ENCODE data around the gene PRPF40A. TPM values are rescaled to one million over a fixed set of nuclear protein-coding genes. Genes with fewer than 3 reads are reported as not detected.
"Not testable (repeated sequence)": the region's sequence is repeated elsewhere in the genome, so short reads cannot be mapped to it uniquely, and the experiment has no call there.

PRPF40A gene
- 105 and 109 TPM in 2 replicates for total RNA-seq
- polyA plus RNA-seq: 85.9 and 91.7 TPM in 2 replicates
- 65.9 and 68.0 TPM in 2 replicates for polyA plus RNA-seq (2012)
- polyA minus RNA-seq (ENCODE audit: low replicate concordance): 230 and 254 TPM in 2 replicates

GRCh38 chr2:152717228-152718075 lies at the start of gene PRPF40A:
Gene PRPF40A, minus strand, starts transcription at chr2:152717461. Its CDS starts 22 bp downstream, at chr2:152717439.
- no peaks in the 10 kb centered on the region for H3K36me3 ChIP-seq (ENCODE audit: control insufficient read depth, insufficient read depth, low read length)
- peak within 1 kb of the TSS; percentile 86 for H3K4me2 ChIP-seq (ENCODE audit: extremely low read depth, insufficient read depth, low read length)
- H2AFZ ChIP-seq (ENCODE audit: low read length): peak within 1 kb of the TSS; percentile 99
- H3K9me3 ChIP-seq (ENCODE audit: control insufficient read depth, insufficient read depth, low read depth, low read length): no peaks in the 10 kb centered on the region
- TF ChIP-seq EZH2 (IDR thresholded peaks at IDR 0.05; ENCODE audit: low read length, missing control alignments) (no peak), CTCF (conservative IDR thresholded peaks at IDR 0.05 in 1 of 2, IDR thresholded peaks at IDR 0.05 in 1 of 2; ENCODE audit: low read depth in 1 of 2, low read length in 2 of 2) (no peak)
- no peaks in the 10 kb centered on the region for H4K20me1 ChIP-seq (ENCODE audit: control insufficient read depth, extremely low read depth, insufficient read depth, low read length)
- no peaks in the 10 kb centered on the region for H3K4me1 ChIP-seq (ENCODE audit: control insufficient read depth, extremely low read depth, insufficient read depth, low read length)
- peaks cover 78% of the 10 kb centered on the region for H3K79me2 ChIP-seq (ENCODE audit: control insufficient read depth, insufficient read depth, low read length)
- no peaks in the 10 kb centered on the region for H3K27me3 ChIP-seq (ENCODE audit: control insufficient read depth, insufficient read depth, low read length)
- peak; percentile 97 to 99 for DNase-seq (ENCODE audit: low read depth in 2 of 2)
- peak within 1 kb of the TSS; percentile 99 for H3K27ac ChIP-seq (ENCODE audit: insufficient read depth, low read length)
- H3K9ac ChIP-seq (ENCODE audit: insufficient read depth, low read length): peak within 1 kb of the TSS; percentile 97
- H3K4me3 ChIP-seq (replicated peaks in 1 of 4; ENCODE audit: control extremely low read depth in 1 of 4, insufficient read depth in 1 of 4, low read depth in 3 of 4, low read length in 4 of 4): peak within 1 kb of the TSS; percentile 92 to 99 (median 95)

GRCh38 chr2:152766928-152767327 lies 49.7 kb upstream of the PRPF40A start:
- Histone ChIP-seq H3K4me1 (ENCODE audit: control insufficient read depth, extremely low read depth, insufficient read depth, low read length) (peaks cover 5% of the 10 kb centered on the region), H3K27me3 (ENCODE audit: control insufficient read depth, insufficient read depth, low read length) (no peaks in the 10 kb centered on the region), H3K4me2 (ENCODE audit: extremely low read depth, insufficient read depth, low read length) (no peak overlapping the region), H2AFZ (ENCODE audit: low read length) (no peak overlapping the region), H3K9ac (ENCODE audit: insufficient read depth, low read length) (no peak overlapping the region), H3K9me3 (ENCODE audit: control insufficient read depth, insufficient read depth, low read depth, low read length) (no peaks in the 10 kb centered on the region), H3K4me3 (replicated peaks in 1 of 4; ENCODE audit: control extremely low read depth in 1 of 4, insufficient read depth in 1 of 4, low read depth in 3 of 4, low read length in 4 of 4) (no peak overlapping the region), H4K20me1 (ENCODE audit: control insufficient read depth, extremely low read depth, insufficient read depth, low read length) (no peaks in the 10 kb centered on the region), H3K36me3 (ENCODE audit: control insufficient read depth, insufficient read depth, low read length) (no peaks in the 10 kb centered on the region), H3K79me2 (ENCODE audit: control insufficient read depth, insufficient read depth, low read length) (no peaks in the 10 kb centered on the region), H3K27ac (ENCODE audit: insufficient read depth, low read length) (no peak overlapping the region)
- TF ChIP-seq EZH2 (IDR thresholded peaks at IDR 0.05; ENCODE audit: low read length, missing control alignments): no peak
- TF ChIP-seq CTCF (conservative IDR thresholded peaks at IDR 0.05 in 1 of 2, IDR thresholded peaks at IDR 0.05 in 1 of 2; ENCODE audit: low read depth in 1 of 2, low read length in 2 of 2): no peak
- peak; percentile 78 to 82 for DNase-seq (ENCODE audit: low read depth in 2 of 2)

GRCh38 chr2:152763651-152764050 lies 46.4 kb upstream of the PRPF40A start:
- Histone ChIP-seq H4K20me1 (ENCODE audit: control insufficient read depth, extremely low read depth, insufficient read depth, low read length) (no peaks in the 10 kb centered on the region), H3K79me2 (ENCODE audit: control insufficient read depth, insufficient read depth, low read length) (no peaks in the 10 kb centered on the region), H2AFZ (ENCODE audit: low read length) (no peak overlapping the region), H3K4me2 (ENCODE audit: extremely low read depth, insufficient read depth, low read length) (no peak overlapping the region), H3K9me3 (ENCODE audit: control insufficient read depth, insufficient read depth, low read depth, low read length) (no peaks in the 10 kb centered on the region), H3K36me3 (ENCODE audit: control insufficient read depth, insufficient read depth, low read length) (no peaks in the 10 kb centered on the region), H3K27me3 (ENCODE audit: control insufficient read depth, insufficient read depth, low read length) (no peaks in the 10 kb centered on the region), H3K9ac (ENCODE audit: insufficient read depth, low read length) (no peak overlapping the region), H3K4me1 (ENCODE audit: control insufficient read depth, extremely low read depth, insufficient read depth, low read length) (peaks cover 8% of the 10 kb centered on the region), H3K4me3 (replicated peaks in 1 of 4; ENCODE audit: control extremely low read depth in 1 of 4, insufficient read depth in 1 of 4, low read depth in 3 of 4, low read length in 4 of 4) (no peak overlapping the region), H3K27ac (ENCODE audit: insufficient read depth, low read length) (no peak overlapping the region)
- no peak for TF ChIP-seq EZH2 (IDR thresholded peaks at IDR 0.05; ENCODE audit: low read length, missing control alignments)
- TF ChIP-seq CTCF (conservative IDR thresholded peaks at IDR 0.05 in 1 of 2, IDR thresholded peaks at IDR 0.05 in 1 of 2; ENCODE audit: low read depth in 1 of 2, low read length in 2 of 2): no peak
- DNase-seq (ENCODE audit: low read depth in 2 of 2): no peak

- H3K4me3 ChIP-seq (replicated peaks in 1 of 4; ENCODE audit: control extremely low read depth in 1 of 4, insufficient read depth in 1 of 4, low read depth in 3 of 4, low read length in 4 of 4); H3K9me3 ChIP-seq (ENCODE audit: control insufficient read depth, insufficient read depth, low read depth, low read length); H3K27me3 ChIP-seq (ENCODE audit: control insufficient read depth, insufficient read depth, low read length); DNase-seq (ENCODE audit: low read depth in 2 of 2); H2AFZ ChIP-seq (ENCODE audit: low read length); H3K4me1 ChIP-seq (ENCODE audit: control insufficient read depth, extremely low read depth, insufficient read depth, low read length); H3K36me3 ChIP-seq (ENCODE audit: control insufficient read depth, insufficient read depth, low read length); H3K9ac ChIP-seq (ENCODE audit: insufficient read depth, low read length); H3K27ac ChIP-seq (ENCODE audit: insufficient read depth, low read length); H3K4me2 ChIP-seq (ENCODE audit: extremely low read depth, insufficient read depth, low read length); H4K20me1 ChIP-seq (ENCODE audit: control insufficient read depth, extremely low read depth, insufficient read depth, low read length); H3K79me2 ChIP-seq (ENCODE audit: control insufficient read depth, insufficient read depth, low read length): not testable (repeated sequence)
Measured at GRCh38 chr2:152763208-152763607, 45.9 kb upstream of the PRPF40A start.
